H9 (cell line): ENCODE measurements around the gene ATRNL1. TPM values are rescaled to one million over a fixed set of nuclear protein-coding genes. Genes with fewer than 3 reads are reported as not detected.

Experiments used
- DNase-seq: peaks from one replicate; pipeline ENCODE4 v3.0.0-alpha.2; 2017
- H2AFZ ChIP-seq: one replicate; pipeline ENCODE4 v1.6.1; 2013; ENCODE audit warnings: mild to moderate bottlenecking, low read length, control low read depth, moderate library complexity
- H2AK5ac ChIP-seq: 2 replicates; pipeline ENCODE4 v1.6.1; 2013; ENCODE audit warnings: low read length, control low read depth, mixed read lengths; ENCODE audit not compliant: insufficient read length
- H2BK120ac ChIP-seq: one replicate; pipeline ENCODE4 v1.6.1; 2013; ENCODE audit warnings: low read depth, mild to moderate bottlenecking, low read length, control low read depth, inconsistent platforms; ENCODE audit not compliant: poor library complexity, severe bottlenecking
- H2BK12ac ChIP-seq: 2 replicates; pipeline ENCODE4 v1.6.1; 2013; ENCODE audit warnings: low read length, control low read depth, mixed read lengths, low read depth; ENCODE audit not compliant: insufficient read length
- H2BK15ac ChIP-seq: 2 replicates; pipeline ENCODE4 v1.6.1; 2013; ENCODE audit warnings: low read depth, low read length, control low read depth
- H2BK20ac ChIP-seq: one replicate; pipeline ENCODE4 v1.6.1; 2013; ENCODE audit warnings: low read depth, mild to moderate bottlenecking, low read length, control low read depth, inconsistent platforms; ENCODE audit not compliant: poor library complexity, severe bottlenecking
- H2BK5ac ChIP-seq: 2 replicates; pipeline ENCODE4 v1.6.1; 2013; ENCODE audit warnings: low read length, control low read depth, mixed read lengths; ENCODE audit not compliant: insufficient read length
- H3K14ac ChIP-seq: 2 replicates; pipeline ENCODE4 v1.6.1; 2013; ENCODE audit warnings: low read length, control low read depth; ENCODE audit not compliant: insufficient read depth
- H3K18ac ChIP-seq: 2 replicates; pipeline ENCODE4 v1.6.1; 2013; ENCODE audit warnings: low read depth, mild to moderate bottlenecking, mixed read lengths, low read length, control low read depth; ENCODE audit not compliant: insufficient read length
- H3K23ac ChIP-seq: 2 replicates; pipeline ENCODE4 v1.6.1; 2013; ENCODE audit warnings: low read length, control low read depth, mixed read lengths, low read depth; ENCODE audit not compliant: insufficient read length
- H3K23me2 ChIP-seq: 2 replicates; pipeline ENCODE4 v1.6.1; 2013; ENCODE audit warnings: low read depth, mild to moderate bottlenecking, mixed read lengths, low read length, control low read depth; ENCODE audit not compliant: insufficient read length, poor library complexity, severe bottlenecking
- H3K27ac ChIP-seq: 2 replicates; pipeline ENCODE4 v1.5.1; 2013; ENCODE audit warnings: low read length, control low read depth, mixed read lengths, low read depth; ENCODE audit not compliant: insufficient read length
- H3K27me3 ChIP-seq: 2 replicates; pipeline ENCODE4 v1.6.1; 2013; ENCODE audit warnings: low read length, control low read depth, inconsistent platforms; ENCODE audit not compliant: insufficient read depth
- H3K4ac ChIP-seq: 2 replicates; pipeline ENCODE4 v1.6.1; 2013; ENCODE audit warnings: low read depth, mild to moderate bottlenecking, control low read depth, inconsistent platforms, low read length, moderate library complexity
- H3K4me1 ChIP-seq: 2 replicates; pipeline ENCODE4 v1.6.1; 2013; ENCODE audit warnings: low read length, control low read depth, inconsistent platforms; ENCODE audit not compliant: insufficient read depth
- H3K4me2 ChIP-seq: 2 replicates; pipeline ENCODE4 v1.6.1; 2013; ENCODE audit warnings: low read length, control low read depth, mixed read lengths; ENCODE audit not compliant: insufficient read length, insufficient read depth
- H3K56ac ChIP-seq: 2 replicates; pipeline ENCODE4 v1.6.1; 2013; ENCODE audit warnings: low read depth, mild to moderate bottlenecking, mixed read lengths, low read length, control low read depth; ENCODE audit not compliant: insufficient read length
- H3K79me1 ChIP-seq: 2 replicates; pipeline ENCODE4 v1.6.1; 2013; ENCODE audit warnings: low read depth, mild to moderate bottlenecking, moderate library complexity, low read length, control low read depth, inconsistent platforms; ENCODE audit not compliant: insufficient read depth, poor library complexity, severe bottlenecking
- H3K79me2 ChIP-seq: 2 replicates; pipeline ENCODE4 v1.6.1; 2013; ENCODE audit warnings: low read length, control low read depth, inconsistent platforms; ENCODE audit not compliant: insufficient read depth
- H3K9ac ChIP-seq: 2 replicates; pipeline ENCODE4 v1.6.1; 2013; ENCODE audit warnings: low read length, control low read depth, mixed read lengths; ENCODE audit not compliant: insufficient read length; ENCODE audit errors: extremely low read depth
- H3K9me3 ChIP-seq: one replicate; pipeline ENCODE4 v1.6.1; 2013; ENCODE audit warnings: low read depth, low read length, inconsistent platforms; ENCODE audit not compliant: control insufficient read depth
- H3T11ph ChIP-seq: one replicate; pipeline ENCODE4 v1.6.1; 2013; ENCODE audit warnings: mild to moderate bottlenecking, low read length, control low read depth, inconsistent platforms
- H4K20me1 ChIP-seq: one replicate; pipeline ENCODE4 v1.6.1; 2013; ENCODE audit not compliant: control insufficient read depth, insufficient read length, insufficient read depth
- H4K5ac ChIP-seq: 2 replicates; pipeline ENCODE4 v1.6.1; 2013; ENCODE audit warnings: low read depth, mild to moderate bottlenecking, mixed read lengths, low read length, control low read depth; ENCODE audit not compliant: insufficient read length
- H4K8ac ChIP-seq: replicated peaks from 2 replicates; pipeline ENCODE4 v1.6.1; 2013; ENCODE audit warnings: low read length, control low read depth, mixed read lengths, low read depth; ENCODE audit not compliant: insufficient read length
- H4K91ac ChIP-seq: 2 replicates; pipeline ENCODE4 v1.6.1; 2013; ENCODE audit warnings: low read depth, mild to moderate bottlenecking, moderate library complexity, mixed read lengths, low read length, control low read depth; ENCODE audit not compliant: insufficient read length
- H3K27ac Mint-ChIP-seq, 3 experiments: 2 replicates in 2 of 3; 3 replicates in 1 of 3; pipeline ENCODE4 v1.8.0; 2020 to 2021; ENCODE audit warnings: mixed read lengths in 3 of 3, mild to moderate bottlenecking in 1 of 3, moderate library complexity in 1 of 3
- H3K27me3 Mint-ChIP-seq: 2 replicates; pipeline ENCODE4 v1.8.0; 2021; ENCODE audit warnings: low read depth, mild to moderate bottlenecking, moderate library complexity, mixed read lengths
- H3K36me3 Mint-ChIP-seq, 3 experiments: 2 replicates in 2 of 3; 3 replicates in 1 of 3; pipeline ENCODE4 v1.8.0; 2020 to 2021; ENCODE audit warnings: low read depth in 3 of 3, mixed read lengths in 3 of 3; ENCODE audit not compliant: insufficient read depth in 1 of 3
- H3K4me1 Mint-ChIP-seq, 2 experiments: 2 replicates each; pipeline ENCODE4 v1.8.0; 2020; ENCODE audit warnings: mixed read lengths in 2 of 2
- H3K4me3 Mint-ChIP-seq, 2 experiments: 2 replicates in 1 of 2; 3 replicates in 1 of 2; pipeline ENCODE4 v1.8.0; 2020 to 2021; ENCODE audit warnings: mild to moderate bottlenecking in 2 of 2, mixed read lengths in 2 of 2, moderate library complexity in 1 of 2
- H3K9me3 Mint-ChIP-seq, 2 experiments: 2 replicates in 1 of 2; 3 replicates in 1 of 2; pipeline ENCODE4 v1.8.0; 2020; ENCODE audit warnings: mild to moderate bottlenecking in 2 of 2, mixed read lengths in 2 of 2, moderate library complexity in 1 of 2
- CTCF ChIP-seq: fragments of 200-600 bp; sonication (generic); conservative IDR thresholded peaks from 3 replicates; pipeline ENCODE4 v1.8.0; 2021; ENCODE audit warnings: antibody characterized with exemption, mild to moderate bottlenecking
- WGBS: extraction: QIAGEN DNeasy Blood & Tissue Kit; methylation state at CpG from one replicate; pipeline ENCODE4 v1.1.7; 2013; ENCODE audit warnings: missing lambda C conversion rate, low lambda C conversion rate, mixed read lengths; ENCODE audit not compliant: insufficient read length; ENCODE audit errors: extremely low coverage; 5-methylcytosine and 5-hydroxymethylcytosine counted together
- total RNA-seq: library from RNA; stranded (reverse); gene quantifications from 2 replicates; pipeline ENCODE4 v1.2.1, GENCODE V29; 2021

The ATRNL1 gene
- total RNA-seq, 1 experiment from 2014 or later: 9.2 TPM

- Mint-ChIP-seq H3K27me3 (peaks cover 9% of the 10 kb centered on the region), H3K27ac (no peak overlapping the region), H3K4me1 (no peaks in the 10 kb centered on the region), H3K9me3 (no peaks in the 10 kb centered on the region), H3K4me3 (no peak overlapping the region), H3K36me3 (no peaks in the 10 kb centered on the region)
- Histone ChIP-seq H3K18ac (no peak overlapping the region), H2BK12ac (no peak overlapping the region), H4K91ac (no peak overlapping the region), H3K27me3 (no peaks in the 10 kb centered on the region), H2BK5ac (no peak overlapping the region), H2BK120ac (no peak overlapping the region), H4K20me1 (no peaks in the 10 kb centered on the region), H3K79me2 (no peaks in the 10 kb centered on the region), H3K4me1 (no peaks in the 10 kb centered on the region), H3K27ac (no peak overlapping the region), H3K14ac (no peak overlapping the region), H3K4ac (no peak overlapping the region), H3K9me3 (no peaks in the 10 kb centered on the region), H4K5ac (no peak overlapping the region), H3K4me2 (no peak overlapping the region), H3K79me1 (no peaks in the 10 kb centered on the region), H3K23ac (no peak overlapping the region), H3K56ac (no peak overlapping the region), H2AK5ac (no peak overlapping the region), H2BK20ac (no peak overlapping the region), H2BK15ac (no peak overlapping the region), H2AFZ (no peak overlapping the region), H4K8ac (no peak overlapping the region), H3K23me2 (no peaks in the 10 kb centered on the region), H3K9ac (no peak overlapping the region), H3T11ph (no peak overlapping the region)
- no peak for DNase-seq
- WGBS: no CpG with 5 or more reads among the region's 2 CpGs
- TF ChIP-seq CTCF: no peak
These were observed 782.0 kb downstream of the ATRNL1 start for GRCh38 chr10:115875172-115875571.
